Upper lobe of right lung (tissue), 1 donor: ENCODE data around the gene ACSM6. TPM values are rescaled to one million over a fixed set of nuclear protein-coding genes. Genes with fewer than 3 reads are reported as not detected.

ENCODE experiments used
- ATAC-seq: fragments of 200-7000 bp; cut with Tn5 transposase; one replicate; pipeline ENCODE4 v1.9.1; 2020; ENCODE audit warnings: mild to moderate bottlenecking, moderate library complexity
- DNase-seq: peaks from one replicate; pipeline ENCODE4 v3.0.0-alpha.2; 2020
- H3K27ac ChIP-seq: fragments of 200-600 bp; one replicate; pipeline ENCODE4 v1.8.0; 2022
- H3K27me3 ChIP-seq: fragments of 200-600 bp; one replicate; pipeline ENCODE4 v1.8.0; 2022; ENCODE audit warnings: mild to moderate bottlenecking
- H3K36me3 ChIP-seq: fragments of 200-600 bp; one replicate; pipeline ENCODE4 v1.8.0; 2022
- H3K4me1 ChIP-seq: fragments of 200-600 bp; one replicate; pipeline ENCODE4 v1.8.0; 2022
- H3K4me3 ChIP-seq: fragments of 200-600 bp; one replicate; pipeline ENCODE4 v1.8.0; 2022; ENCODE audit warnings: mild to moderate bottlenecking
- H3K9me3 ChIP-seq: fragments of 200-600 bp; one replicate; pipeline ENCODE4 v1.8.0; 2022
- intact Hi-C: fragments of 100-400 bp; cut with DNase I; formaldehyde crosslinking; loops from one replicate; pipeline ENCODE4 v1.11.0; 2022
- total RNA-seq: library from RNA; stranded (reverse); fragmentation: NEBNext Ultra II Directional; extraction: Animal tissue kit (Norgen Biotek cat#: 25700); gene quantifications from one replicate; pipeline ENCODE4 v1.2.1, GENCODE V29; 2021
- TF ChIP-seq, protein P1 (sequence below): fragments of 200-600 bp; IDR thresholded peaks from one replicate; pipeline ENCODE4 v1.8.0; 2022; ENCODE audit warnings: antibody characterized with exemption
- donor health status: DM: no; HTN: yes; CAD: no; lungs with severe emphysema.

Gene ACSM6
- total RNA-seq, 1 donor from 2014 or later, result not detected

DNA sequence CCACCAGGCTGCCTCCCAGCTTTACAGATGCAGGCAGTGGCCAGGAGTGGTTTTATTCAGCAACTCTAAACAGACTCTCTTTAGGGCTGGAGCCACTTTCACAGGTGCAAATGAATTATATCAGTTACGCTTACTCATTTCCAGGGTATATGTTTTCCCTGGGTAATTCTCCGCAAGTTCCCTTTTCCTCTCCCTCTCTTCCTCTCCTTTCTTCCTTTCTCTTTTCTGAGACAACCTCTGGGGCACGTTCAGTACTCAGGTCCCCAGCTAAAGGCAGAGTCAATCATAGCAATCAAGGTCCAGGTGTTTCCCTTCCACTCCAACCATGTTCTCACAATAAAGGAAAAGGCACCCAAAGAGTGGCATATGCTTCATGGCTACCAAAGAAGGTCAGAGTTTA is 55.4 kb downstream of the ACSM6 start:
- Histone ChIP-seq H3K27me3 (no peaks in the 10 kb centered on the region), H3K4me3 (no peak overlapping the region), H3K4me1 (peaks cover 31% of the 10 kb centered on the region), H3K36me3 (peaks cover 41% of the 10 kb centered on the region), H3K27ac (no peak overlapping the region), H3K9me3 (no peaks in the 10 kb centered on the region)
- TF ChIP-seq, protein P1, sequence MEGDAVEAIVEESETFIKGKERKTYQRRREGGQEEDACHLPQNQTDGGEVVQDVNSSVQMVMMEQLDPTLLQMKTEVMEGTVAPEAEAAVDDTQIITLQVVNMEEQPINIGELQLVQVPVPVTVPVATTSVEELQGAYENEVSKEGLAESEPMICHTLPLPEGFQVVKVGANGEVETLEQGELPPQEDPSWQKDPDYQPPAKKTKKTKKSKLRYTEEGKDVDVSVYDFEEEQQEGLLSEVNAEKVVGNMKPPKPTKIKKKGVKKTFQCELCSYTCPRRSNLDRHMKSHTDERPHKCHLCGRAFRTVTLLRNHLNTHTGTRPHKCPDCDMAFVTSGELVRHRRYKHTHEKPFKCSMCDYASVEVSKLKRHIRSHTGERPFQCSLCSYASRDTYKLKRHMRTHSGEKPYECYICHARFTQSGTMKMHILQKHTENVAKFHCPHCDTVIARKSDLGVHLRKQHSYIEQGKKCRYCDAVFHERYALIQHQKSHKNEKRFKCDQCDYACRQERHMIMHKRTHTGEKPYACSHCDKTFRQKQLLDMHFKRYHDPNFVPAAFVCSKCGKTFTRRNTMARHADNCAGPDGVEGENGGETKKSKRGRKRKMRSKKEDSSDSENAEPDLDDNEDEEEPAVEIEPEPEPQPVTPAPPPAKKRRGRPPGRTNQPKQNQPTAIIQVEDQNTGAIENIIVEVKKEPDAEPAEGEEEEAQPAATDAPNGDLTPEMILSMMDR, result no peak
- ATAC-seq (no peak), DNase-seq (no peak)
- intact Hi-C loops, result loop anchor here (5.0 to 10.0 kb wide), 2 partner anchors 113 to 355 kb away; no protein-coding TSS in a partner anchor

DNA sequence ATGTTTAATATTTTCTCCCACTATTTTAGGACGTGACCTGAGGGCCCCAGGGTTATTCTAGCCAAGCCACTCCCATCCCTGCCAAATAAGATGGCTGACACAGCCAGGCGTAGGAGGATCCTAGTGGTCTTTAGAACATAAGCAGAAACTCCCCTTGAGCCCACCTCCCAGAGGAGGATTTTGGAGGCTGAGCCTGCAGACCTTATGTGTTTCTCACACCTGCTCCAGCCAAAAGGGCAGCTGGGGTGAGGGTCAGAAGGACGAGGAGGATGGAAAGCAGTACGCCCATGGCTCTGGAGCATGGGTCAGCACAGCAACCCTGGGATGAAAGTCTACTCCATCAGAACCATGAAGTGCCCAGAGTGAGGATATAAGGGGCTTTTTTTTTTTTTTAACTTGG is 56.8 kb downstream of the ACSM6 start:
- ATAC-seq (no peak), DNase-seq (no peak)
- Histone ChIP-seq H3K9me3 (no peaks in the 10 kb centered on the region), H3K4me3 (no peak overlapping the region), H3K27ac (no peak overlapping the region), H3K27me3 (no peaks in the 10 kb centered on the region), H3K4me1 (peaks cover 31% of the 10 kb centered on the region), H3K36me3 (peaks cover 27% of the 10 kb centered on the region)
- TF ChIP-seq, protein P1, result no peak
- intact Hi-C loops, result no loop called here

GRCh38 chr10:95253007-95253406 is 59.0 kb downstream of the ACSM6 start:
- ATAC-seq, result no peak
- H3K27ac ChIP-seq, result no peak overlapping the region

DNA sequence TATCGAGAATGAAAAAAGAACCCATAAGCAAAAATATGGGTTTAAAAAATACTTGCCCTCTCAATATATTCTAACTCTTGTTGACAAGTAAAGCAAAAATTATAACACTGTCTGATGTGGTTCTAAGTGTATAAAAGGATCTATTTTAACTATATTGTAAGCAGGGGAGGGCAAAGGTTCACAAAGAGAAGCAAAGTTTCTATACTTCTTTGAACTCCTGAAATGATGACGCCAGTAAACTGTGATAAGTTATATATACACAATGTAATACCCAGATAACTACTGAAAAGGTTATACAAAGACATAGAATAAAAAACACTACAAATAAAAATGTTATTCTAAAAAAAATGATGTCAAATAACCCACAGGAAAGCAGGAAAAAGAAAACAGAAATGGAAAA is 59.6 kb downstream of the ACSM6 start:
- Histone ChIP-seq H3K9me3 (no peaks in the 10 kb centered on the region), H3K36me3 (peaks cover 26% of the 10 kb centered on the region), H3K4me3 (no peak overlapping the region), H3K4me1 (peaks cover 13% of the 10 kb centered on the region), H3K27ac (no peak overlapping the region), H3K27me3 (no peaks in the 10 kb centered on the region)
- intact Hi-C loops, result no loop called here
- DNase-seq, result no peak
- ATAC-seq, result no peak
- TF ChIP-seq, protein P1, result no peak

More at GRCh38 chr10:95253007-95253406, 59.0 kb downstream of the ACSM6 start:
- DNase-seq, result no peak
- Histone ChIP-seq H3K4me1 (peaks cover 17% of the 10 kb centered on the region), H3K27me3 (no peaks in the 10 kb centered on the region), H3K9me3 (no peaks in the 10 kb centered on the region), H3K36me3 (peaks cover 22% of the 10 kb centered on the region), H3K4me3 (no peak overlapping the region)
- TF ChIP-seq, protein P1, result no peak
- intact Hi-C loops, result no loop called here

GRCh38 chr10:95254629-95255028 is 60.6 kb downstream of the ACSM6 start:
- H3K9me3 ChIP-seq, result no peaks in the 10 kb centered on the region
- H3K4me3 ChIP-seq, result no peak overlapping the region
- intact Hi-C loops, result no loop called here
- peaks cover 31% of the 10 kb centered on the region for H3K36me3 ChIP-seq
- DNase-seq (no peak), ATAC-seq (no peak)
- TF ChIP-seq, protein P1, result no peak
- H3K27ac ChIP-seq, result no peak overlapping the region
- no peaks in the 10 kb centered on the region for H3K27me3 ChIP-seq
- H3K4me1 ChIP-seq, result peaks cover 3% of the 10 kb centered on the region

DNA sequence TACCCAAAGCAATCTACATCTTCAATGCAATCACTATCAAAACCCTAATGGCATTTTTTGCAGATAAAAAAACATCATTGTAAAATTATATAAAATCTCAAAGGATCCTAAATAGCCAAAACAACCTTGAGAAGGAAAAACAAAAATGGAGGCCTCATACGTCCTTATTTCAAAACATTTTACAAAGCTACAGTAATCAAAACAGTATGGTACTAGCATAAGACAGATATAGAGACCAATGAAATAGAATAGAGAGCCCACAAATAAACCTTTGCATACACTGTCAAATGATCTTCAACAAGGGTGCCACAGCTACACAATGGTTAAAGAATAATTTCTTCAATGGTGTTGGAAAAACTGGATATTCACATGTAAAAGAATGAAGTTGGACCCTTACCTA is 62.2 kb downstream of the ACSM6 start:
- Histone ChIP-seq H3K36me3 (peaks cover 29% of the 10 kb centered on the region), H3K4me3 (no peak overlapping the region), H3K27ac (no peak overlapping the region), H3K27me3 (no peaks in the 10 kb centered on the region), H3K4me1 (peaks cover 9% of the 10 kb centered on the region), H3K9me3 (no peaks in the 10 kb centered on the region)
- intact Hi-C loops, result no loop called here
- ATAC-seq (no peak), DNase-seq (no peak)
- TF ChIP-seq, protein P1, result no peak
